CD14-positive monocyte (primary cell): ENCODE data around the gene C17orf67. TPM values are rescaled to one million over a fixed set of nuclear protein-coding genes. Genes with fewer than 3 reads are reported as not detected.
"Not testable (repeated sequence)": the region's sequence is repeated elsewhere in the genome, so short reads cannot be mapped to it uniquely, and the experiment has no call there.

Experiments
- DNase-seq, 3 donors: peaks; one replicate each; pipeline ENCODE4 v3.0.0-alpha.2; 2011 to 2022
- H2AFZ ChIP-seq: 2 replicates; pipeline ENCODE4 v1.6.0; 2012; ENCODE audit warnings: mild to moderate bottlenecking, low read depth, low read length, inconsistent platforms; ENCODE audit not compliant: insufficient read depth, poor library complexity, severe bottlenecking
- H3K27ac ChIP-seq, 2 donors: 1 replicate in 1 of 2; 2 replicates in 1 of 2; pipeline ENCODE4 v1.5.1; 2012 to 2013; ENCODE audit warnings: low read length in 2 of 2, control low read depth in 1 of 2, inconsistent platforms in 1 of 2, low read depth in 1 of 2, mild to moderate bottlenecking in 1 of 2
- H3K27me3 ChIP-seq, 2 donors: one replicate each; pipeline versions ENCODE4 v1.6.0 to v1.6.1; 2011 to 2013; ENCODE audit warnings: low read length in 2 of 2; ENCODE audit not compliant: control insufficient read depth in 2 of 2, insufficient read depth in 2 of 2
- H3K36me3 ChIP-seq, 2 donors: replicated peaks in 1 of 2; 1 replicate in 1 of 2; 2 replicates in 1 of 2; pipeline versions ENCODE4 v1.5.1 to v1.6.1; 2012 to 2013; ENCODE audit warnings: low read length in 2 of 2, control low read depth in 1 of 2, inconsistent platforms in 1 of 2, mild to moderate bottlenecking in 1 of 2; ENCODE audit not compliant: insufficient read depth in 2 of 2, control insufficient read depth in 1 of 2
- H3K4me1 ChIP-seq, 2 donors: 1 replicate in 1 of 2; 2 replicates in 1 of 2; pipeline versions ENCODE4 v1.5.1 to v1.6.1; 2012 to 2013; ENCODE audit warnings: low read length in 2 of 2, control low read depth in 1 of 2, inconsistent platforms in 1 of 2, mild to moderate bottlenecking in 1 of 2, moderate library complexity in 1 of 2; ENCODE audit not compliant: insufficient read depth in 2 of 2, control insufficient read depth in 1 of 2
- H3K4me2 ChIP-seq: replicated peaks from 2 replicates; pipeline ENCODE3; 2012; ENCODE audit warnings: low read length, moderate library complexity, mild to moderate bottlenecking; ENCODE audit not compliant: poor library complexity, severe bottlenecking; ENCODE audit errors: extremely low read depth
- H3K4me3 ChIP-seq, 3 experiments: fragments of 200-600 bp in 1 of 3; sonication (generic) in 1 of 3; replicated peaks in 1 of 3; 1 replicate in 2 of 3; 2 replicates in 1 of 3; pipeline ENCODE4 v1.5.1; 2011 to 2013; ENCODE audit warnings: low read length in 3 of 3, mild to moderate bottlenecking in 3 of 3, control low read depth in 2 of 3, low read depth in 2 of 3, inconsistent platforms in 1 of 3, moderate library complexity in 1 of 3
- H3K79me2 ChIP-seq: 2 replicates; pipeline ENCODE4 v1.6.0; 2012; ENCODE audit warnings: mild to moderate bottlenecking, control low read depth, inconsistent platforms, low read length, moderate library complexity; ENCODE audit not compliant: insufficient read depth
- H3K9ac ChIP-seq: 2 replicates; pipeline ENCODE4 v1.6.0; 2017; ENCODE audit warnings: low read length, mild to moderate bottlenecking; ENCODE audit not compliant: insufficient read depth, poor library complexity, severe bottlenecking
- H3K9me3 ChIP-seq, 2 donors: replicated peaks in 1 of 2; 1 replicate in 1 of 2; 2 replicates in 1 of 2; pipeline versions ENCODE4 v1.5.1 to v1.6.1; 2012 to 2013; ENCODE audit warnings: low read length in 2 of 2, control low read depth in 1 of 2; ENCODE audit not compliant: control insufficient read depth in 1 of 2, insufficient read depth in 1 of 2
- H4K20me1 ChIP-seq: 2 replicates; pipeline ENCODE4 v1.6.0; 2012; ENCODE audit warnings: mild to moderate bottlenecking, low read length, control low read depth, moderate library complexity; ENCODE audit not compliant: insufficient read depth
- H3K27ac Mint-ChIP-seq, 7 donors: one replicate each; pipeline ENCODE4 v1.8.0; 2020; ENCODE audit warnings: mild to moderate bottlenecking in 7 of 7, mixed read lengths in 7 of 7, moderate library complexity in 6 of 7, inconsistent platforms in 2 of 7
- H3K27me3 Mint-ChIP-seq, 3 donors: one replicate each; pipeline ENCODE4 v1.8.0; 2021 to 2022; ENCODE audit warnings: low read depth in 3 of 3, mild to moderate bottlenecking in 3 of 3, mixed read lengths in 3 of 3, moderate library complexity in 3 of 3, inconsistent platforms in 1 of 3
- H3K36me3 Mint-ChIP-seq, 2 donors: one replicate each; pipeline ENCODE4 v1.8.0; 2020; ENCODE audit warnings: mixed read lengths in 2 of 2, inconsistent platforms in 1 of 2, mild to moderate bottlenecking in 1 of 2
- H3K4me1 Mint-ChIP-seq: one replicate; pipeline ENCODE4 v1.8.0; 2020; ENCODE audit warnings: mild to moderate bottlenecking, mixed read lengths
- H3K4me3 Mint-ChIP-seq, 2 donors: one replicate each; pipeline ENCODE4 v1.8.0; 2020; ENCODE audit warnings: mild to moderate bottlenecking in 2 of 2, mixed read lengths in 2 of 2, moderate library complexity in 1 of 2
- H3K9me3 Mint-ChIP-seq, 7 donors: one replicate each; pipeline ENCODE4 v1.8.0; 2020 to 2022; ENCODE audit warnings: mixed read lengths in 7 of 7, mild to moderate bottlenecking in 6 of 7, moderate library complexity in 6 of 7, inconsistent platforms in 2 of 7
- CTCF ChIP-seq: fragments of 200-600 bp; IDR thresholded peaks from one replicate; pipeline ENCODE4 v1.8.0; 2022; ENCODE audit warnings: antibody characterized with exemption, mild to moderate bottlenecking
- WGBS: methylation state at CpG from one replicate; pipeline ENCODE4 v1.1.5; 2013; ENCODE audit warnings: missing lambda C conversion rate; ENCODE audit not compliant: insufficient coverage; 5-methylcytosine and 5-hydroxymethylcytosine counted together
- intact Hi-C, 2 donors: fragments of 100-400 bp; cut with micrococcal nuclease; formaldehyde crosslinking; loops; one replicate each; pipeline versions ENCODE4 v1.15.0 to v1.15.1; 2023
- polyA plus RNA-seq, 3 donors: library from polyadenylated mRNA; depleted of rRNA in 1 of 3; unstranded in 2 of 3; stranded (reverse) in 1 of 3; fragments of 300-500 nt in 2 of 3; fragments of >200 nt in 1 of 3; fragmentation: Illumina TruSeq in 2 of 3; gene quantifications; 1 replicate in 2 of 3; 2 replicates in 1 of 3; pipeline ENCODE4 v1.2.3, GENCODE V29; 2012 to 2021

C17orf67 gene
- polyA plus RNA-seq, 3 donors = 0.56 to 0.57 (median 0.56) TPM

DNA sequence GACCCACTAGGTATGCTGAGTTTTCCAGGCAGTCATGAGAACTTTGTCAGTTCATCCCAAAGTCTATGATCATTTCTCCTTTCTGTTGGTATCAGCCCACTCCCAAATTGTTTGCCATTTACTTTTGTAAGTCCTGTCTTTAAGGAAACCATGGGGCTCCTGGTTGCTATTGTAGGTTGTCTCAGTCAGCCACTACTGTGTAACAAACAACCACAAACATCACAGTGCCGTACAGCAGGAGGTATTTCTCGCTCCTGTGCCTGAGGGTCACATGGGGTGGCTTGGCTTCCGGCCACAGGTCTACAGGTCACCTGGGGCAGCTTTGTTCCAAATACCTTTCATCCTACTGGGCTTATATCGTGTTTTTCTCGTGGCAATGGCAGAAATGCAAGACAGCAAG is 71.6 kb downstream of the C17orf67 start:
- no peaks in the 10 kb centered on the region for H3K36me3 Mint-ChIP-seq
- no peak overlapping the region for H3K27ac Mint-ChIP-seq
- no peaks in the 10 kb centered on the region for H3K36me3 ChIP-seq
- H3K4me3 Mint-ChIP-seq = no peak overlapping the region
- H3K9me3 ChIP-seq = no peaks in the 10 kb centered on the region
- H3K4me2 ChIP-seq = no peak overlapping the region
- no peaks in the 10 kb centered on the region for H3K79me2 ChIP-seq
- no peak for TF ChIP-seq CTCF
- H2AFZ ChIP-seq = no peak overlapping the region
- peaks cover 0 to 13% (median 2%) of the 10 kb centered on the region in 7 donors for H3K9me3 Mint-ChIP-seq
- intact Hi-C loops = no loop called here
- WGBS = 89% methylated on average over 3 of the region's 5 CpGs
- H3K4me1 Mint-ChIP-seq = no peaks in the 10 kb centered on the region
- no peak overlapping the region for H3K9ac ChIP-seq
- peaks cover 0 to 2% (median 0%) of the 10 kb centered on the region in 3 donors for H3K27me3 Mint-ChIP-seq
- H3K27ac ChIP-seq = no peak overlapping the region
- DNase-seq = no peak
- H3K27me3 ChIP-seq = no peaks in the 10 kb centered on the region
- H4K20me1 ChIP-seq = no peaks in the 10 kb centered on the region
- no peak overlapping the region for H3K4me3 ChIP-seq
- no peaks in the 10 kb centered on the region for H3K4me1 ChIP-seq

- no peak overlapping the region for H2AFZ ChIP-seq
- no peak for DNase-seq
- Mint-ChIP-seq H3K4me3 (no peak overlapping the region), H3K27ac (no peak overlapping the region), H3K4me1 (no peaks in the 10 kb centered on the region), H3K27me3 (peaks cover 0 to 2% (median 0%) of the 10 kb centered on the region in 3 donors), H3K36me3 (no peaks in the 10 kb centered on the region), H3K9me3 (peaks cover 0 to 13% (median 2%) of the 10 kb centered on the region in 7 donors)
- no peaks in the 10 kb centered on the region for H4K20me1 ChIP-seq
- no peak overlapping the region for H3K27ac ChIP-seq
- no peaks in the 10 kb centered on the region for H3K27me3 ChIP-seq
- no peak for TF ChIP-seq CTCF
- no peak overlapping the region for H3K9ac ChIP-seq
- WGBS = 100% methylated on average over 2 of the region's 2 CpGs
- no peak overlapping the region for H3K4me3 ChIP-seq
- no peaks in the 10 kb centered on the region for H3K79me2 ChIP-seq
- no peaks in the 10 kb centered on the region for H3K4me1 ChIP-seq
- no peaks in the 10 kb centered on the region for H3K36me3 ChIP-seq
- no peaks in the 10 kb centered on the region for H3K9me3 ChIP-seq
- no peak overlapping the region for H3K4me2 ChIP-seq
- intact Hi-C loops = no loop called here
Measured at GRCh38 chr17:56761387-56761786, 72.3 kb downstream of the C17orf67 start.

DNA sequence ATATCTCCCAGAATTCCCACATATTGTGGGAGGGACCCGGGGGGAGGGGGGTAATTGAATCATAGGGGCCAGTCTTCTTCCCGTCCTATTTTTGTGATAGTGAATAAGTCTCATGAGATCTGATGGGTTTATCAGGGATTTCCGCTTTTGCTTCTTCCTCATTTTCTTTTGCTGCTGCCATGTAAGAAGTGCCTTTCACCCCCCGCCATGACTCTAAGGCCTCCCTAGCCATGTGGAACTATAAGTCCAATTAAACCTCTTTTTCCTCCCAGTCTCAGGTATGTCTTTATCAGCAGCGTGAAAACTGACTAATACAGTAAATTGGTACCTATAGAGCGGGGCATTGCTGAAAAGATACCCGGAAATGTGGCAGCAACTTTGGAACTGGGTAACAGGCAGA is 76.1 kb downstream of the C17orf67 start:
- H3K9me3 ChIP-seq, H3K27me3 ChIP-seq, H3K4me3 Mint-ChIP-seq, intact Hi-C loops, H3K27ac ChIP-seq, H3K79me2 ChIP-seq, H3K36me3 ChIP-seq, H4K20me1 ChIP-seq, DNase-seq, H2AFZ ChIP-seq, H3K9ac ChIP-seq, H3K4me1 Mint-ChIP-seq, H3K4me3 ChIP-seq, H3K4me2 ChIP-seq, H3K4me1 ChIP-seq, H3K27ac Mint-ChIP-seq, H3K36me3 Mint-ChIP-seq, H3K27me3 Mint-ChIP-seq: not testable (repeated sequence)
- H3K9me3 Mint-ChIP-seq = peaks cover 0 to 13% (median 2%) of the 10 kb centered on the region in 7 donors
- WGBS = 100% methylated on average over 1 of the region's 7 CpGs
